Frontal cortex (tissue), 4 donors: ENCODE results near the gene CHCHD1. TPM values are rescaled to one million over a fixed set of nuclear protein-coding genes. Genes with fewer than 3 reads are reported as not detected.
"Not testable (repeated sequence)": the region's sequence is repeated elsewhere in the genome, so short reads cannot be mapped to it uniquely, and the experiment has no call there.

ENCODE experiments used
- DNase-seq, 2 donors: peaks; one replicate each; pipeline ENCODE4 v3.0.0; 2012; ENCODE audit warnings: low spot score in 2 of 2
- FAIRE-seq: peaks from 2 replicates; lab custom pipeline; 2012; peaks lifted over from hg19 to GRCh38; lab: Jason Lieb, UNC
- total RNA-seq: library from RNA; depleted of rRNA; stranded (reverse); fragments of >200 nt; gene quantifications from one replicate; pipeline ENCODE4 v1.2.3, GENCODE V29; 2014
- donor health status: control.
- donor health status: control.
- donor health status: control.

The CHCHD1 gene
- total RNA-seq, 1 donor from 2014 or later = 16.7 TPM

DNA sequence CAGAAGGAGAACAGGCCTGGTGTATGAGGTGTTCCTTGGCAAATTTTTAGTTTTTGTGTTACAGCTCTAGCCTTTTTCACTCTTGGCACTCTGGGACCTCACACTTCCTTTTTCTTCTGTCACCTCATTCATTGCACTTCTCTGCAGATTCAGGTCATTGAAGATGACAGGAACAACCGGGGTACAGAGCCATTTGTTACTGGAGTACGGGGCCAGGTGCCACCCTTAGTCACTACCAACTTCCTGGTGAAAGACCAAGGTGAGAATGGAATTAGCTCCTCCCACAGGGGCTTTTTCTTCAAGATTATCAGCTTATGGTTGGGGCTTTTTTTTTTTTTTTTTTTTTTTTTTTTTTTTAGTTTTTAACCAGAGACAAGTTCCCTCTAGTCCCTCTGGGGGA lies 18.5 kb upstream of the CHCHD1 start:
- no peak for DNase-seq
- FAIRE-seq = no peak

DNA sequence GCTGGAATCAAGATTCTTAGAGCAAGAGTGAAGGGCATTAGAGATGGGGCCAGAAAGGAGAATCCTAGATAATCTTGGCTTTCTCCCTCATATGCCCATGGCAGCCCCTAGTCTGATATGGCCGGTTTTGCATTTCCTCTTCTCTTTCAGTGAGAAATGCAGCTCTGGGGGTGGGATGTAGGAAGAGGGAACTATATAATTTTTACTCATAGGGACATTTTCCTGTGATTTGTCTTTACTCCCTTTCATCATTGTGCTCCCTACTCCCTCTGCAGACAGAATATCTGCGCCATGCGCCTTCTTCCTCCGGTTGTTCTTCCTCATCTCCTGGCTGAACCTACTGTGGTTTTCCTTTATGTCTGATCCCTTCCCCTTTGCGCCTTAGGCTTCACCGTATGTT lies 16.8 kb upstream of the CHCHD1 start:
- DNase-seq (no peak), FAIRE-seq (no peak)

DNA sequence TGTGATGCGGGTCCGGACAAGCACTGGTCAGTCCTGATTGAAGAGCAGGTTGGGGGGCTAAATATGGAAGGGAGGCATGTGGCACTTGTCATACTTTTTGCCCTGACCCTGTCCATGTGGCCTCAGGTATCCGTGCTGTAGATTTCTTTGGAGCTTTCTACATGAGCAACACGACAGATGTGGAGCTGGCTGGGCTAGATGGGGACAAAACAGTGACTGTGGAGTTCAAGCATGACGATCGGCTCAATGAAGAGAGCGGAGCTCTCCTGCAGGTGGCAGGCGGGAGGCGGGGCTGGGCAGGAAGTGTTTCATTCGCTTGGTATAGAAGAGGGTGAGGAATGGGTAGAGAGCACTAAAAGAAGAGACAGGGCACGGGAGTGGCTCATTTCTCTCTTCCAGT lies 13.0 kb upstream of the CHCHD1 start:
- no peak for DNase-seq
- FAIRE-seq = no peak

DNA sequence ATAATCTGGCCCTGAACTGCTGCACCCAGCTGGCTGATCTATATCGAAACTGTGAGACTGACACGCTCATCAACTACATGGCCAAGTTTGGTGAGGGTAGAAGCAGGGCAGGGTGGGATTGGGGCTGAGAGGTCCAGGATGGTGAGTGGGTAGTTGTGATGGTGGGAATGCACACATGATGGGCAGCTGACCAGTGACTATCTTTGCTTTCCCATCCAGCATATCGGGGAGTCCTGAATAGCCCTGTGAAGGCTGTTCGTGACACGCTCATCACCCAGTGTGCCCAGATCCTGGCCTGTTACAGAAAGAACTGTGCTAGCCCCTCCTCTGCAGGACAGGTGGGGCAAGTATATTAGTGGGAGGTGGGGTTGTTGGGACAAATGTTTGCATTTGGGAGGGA lies 12.5 kb upstream of the CHCHD1 start:
- no peak for DNase-seq
- FAIRE-seq = no peak

DNA sequence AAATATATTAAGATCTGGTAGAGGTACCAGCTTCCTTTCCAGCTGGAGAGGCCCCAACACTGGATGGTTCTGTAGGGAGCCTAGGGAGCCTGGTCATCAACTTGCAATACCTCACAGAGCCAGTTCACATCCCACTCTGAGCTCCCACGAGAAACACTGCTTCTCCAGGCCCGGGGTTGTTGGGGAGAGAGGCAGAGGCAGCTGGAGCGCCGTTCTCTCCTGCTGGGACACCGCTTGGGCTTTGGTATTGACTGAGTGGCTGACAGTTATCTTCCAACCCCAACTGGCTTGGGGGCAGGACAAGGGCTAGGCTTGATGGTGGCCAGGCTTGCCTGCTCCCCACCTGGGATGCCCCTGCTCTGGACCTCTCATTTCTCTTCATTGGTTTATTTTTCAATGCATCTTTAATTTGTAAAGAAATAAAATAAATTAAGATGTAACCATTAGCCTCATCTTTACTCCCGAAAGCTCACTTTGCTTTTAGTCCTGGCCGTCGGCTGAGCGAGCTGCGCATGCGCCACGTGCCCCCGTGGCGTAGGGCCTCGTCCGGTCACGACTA lies 10.0 kb upstream of the CHCHD1 start:
- DNase-seq = peak in 1 of 2 donors; percentile 27
- FAIRE-seq = no peak

DNA sequence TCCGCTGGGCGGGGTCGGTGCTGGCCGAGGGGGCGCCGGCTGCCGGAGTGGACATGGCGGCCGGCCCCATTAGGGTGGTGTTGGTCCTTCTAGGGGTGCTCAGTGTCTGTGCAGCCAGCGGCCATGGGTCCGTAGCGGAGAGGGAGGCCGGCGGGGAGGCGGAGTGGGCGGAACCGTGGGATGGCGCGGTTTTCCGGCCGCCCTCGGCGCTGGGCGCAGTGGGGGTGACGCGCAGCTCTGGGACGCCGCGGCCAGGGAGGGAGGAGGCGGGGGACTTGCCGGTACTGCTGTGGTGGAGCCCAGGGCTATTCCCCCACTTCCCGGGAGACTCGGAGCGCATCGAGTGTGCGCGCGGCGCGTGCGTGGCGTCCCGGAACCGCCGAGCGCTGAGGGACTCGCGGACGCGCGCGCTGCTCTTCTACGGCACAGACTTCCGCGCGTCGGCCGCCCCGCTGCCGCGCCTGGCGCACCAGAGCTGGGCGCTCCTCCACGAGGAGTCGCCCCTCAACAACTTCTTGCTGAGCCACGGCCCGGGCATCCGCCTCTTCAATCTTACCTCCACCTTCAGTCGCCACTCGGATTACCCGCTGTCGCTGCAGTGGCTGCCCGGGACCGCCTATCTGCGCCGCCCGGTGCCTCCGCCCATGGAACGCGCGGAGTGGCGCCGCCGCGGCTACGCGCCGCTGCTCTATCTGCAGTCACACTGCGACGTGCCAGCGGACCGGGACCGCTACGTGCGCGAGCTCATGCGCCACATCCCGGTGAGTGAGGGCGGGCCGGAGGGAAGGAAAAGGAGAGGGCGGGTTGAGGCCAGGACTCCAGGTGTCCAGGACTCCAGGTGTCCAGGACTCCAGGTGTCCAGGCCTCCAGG lies 9.3 kb upstream of the CHCHD1 start:
- DNase-seq (peak; percentile 85 to 86), FAIRE-seq (no peak)

DNA sequence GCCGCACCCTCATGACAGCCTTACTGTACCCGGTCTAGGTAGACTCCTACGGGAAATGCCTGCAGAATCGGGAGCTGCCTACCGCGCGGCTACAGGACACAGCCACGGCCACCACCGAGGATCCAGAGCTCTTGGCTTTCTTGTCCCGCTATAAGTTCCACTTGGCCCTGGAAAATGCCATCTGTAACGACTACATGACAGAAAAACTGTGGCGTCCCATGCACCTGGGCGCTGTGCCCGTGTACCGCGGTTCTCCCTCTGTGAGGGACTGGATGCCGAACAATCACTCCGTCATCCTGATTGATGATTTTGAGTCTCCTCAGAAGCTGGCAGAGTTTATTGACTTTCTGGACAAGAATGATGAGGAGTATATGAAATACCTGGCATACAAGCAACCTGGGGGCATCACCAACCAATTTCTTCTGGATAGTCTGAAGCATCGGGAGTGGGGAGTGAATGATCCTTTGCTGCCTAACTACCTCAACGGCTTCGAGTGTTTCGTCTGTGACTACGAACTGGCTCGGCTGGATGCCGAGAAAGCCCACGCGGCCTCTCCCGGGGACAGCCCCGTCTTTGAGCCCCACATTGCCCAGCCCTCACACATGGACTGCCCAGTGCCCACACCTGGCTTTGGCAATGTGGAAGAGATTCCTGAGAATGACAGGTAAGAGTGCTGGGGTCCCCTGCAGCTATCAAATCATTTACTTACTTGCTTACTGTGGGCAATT lies 8.5 kb upstream of the CHCHD1 start:
- FAIRE-seq (no peak), DNase-seq (no peak)

DNA sequence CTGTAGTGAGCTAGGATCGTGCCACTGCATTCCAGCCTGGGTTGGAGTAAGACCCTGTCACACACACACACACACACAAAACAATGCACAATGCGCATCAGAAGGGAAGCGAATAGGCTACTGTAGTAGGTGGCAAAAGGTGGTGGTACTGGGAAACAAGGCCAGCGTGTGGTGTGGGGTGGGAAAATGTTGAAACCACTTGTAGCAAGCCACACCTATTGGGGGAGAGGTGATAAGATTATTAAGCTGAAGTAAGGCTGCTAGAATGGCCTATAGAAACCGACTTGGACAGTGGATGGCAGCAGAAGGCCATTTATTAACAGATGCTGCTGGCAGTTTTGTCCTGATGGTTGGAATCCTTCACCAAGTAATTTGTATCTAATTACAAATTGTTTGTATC lies 7.2 kb upstream of the CHCHD1 start:
- DNase-seq (peak in 1 of 2 donors; percentile 31), FAIRE-seq (no peak)

DNA sequence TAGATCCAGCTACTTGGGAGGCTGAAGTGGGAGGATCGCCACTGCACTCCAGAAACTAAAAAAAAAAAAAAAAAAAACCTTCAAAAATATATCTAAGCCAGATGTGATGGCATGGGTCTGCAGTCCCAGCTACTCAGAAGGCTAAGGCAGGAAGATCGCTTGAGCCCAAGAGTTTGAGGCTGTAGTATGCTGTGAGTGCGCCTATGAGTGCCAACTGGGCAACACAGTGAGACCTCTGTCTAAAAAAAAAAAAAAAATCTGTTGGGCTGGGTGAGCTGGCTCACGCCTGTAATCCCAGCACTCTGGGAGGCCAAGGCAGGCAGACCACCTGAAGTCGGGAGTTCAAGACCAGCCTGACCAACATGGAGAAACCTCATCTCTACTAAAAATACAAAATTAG lies 2.8 kb upstream of the CHCHD1 start:
- FAIRE-seq (no peak), DNase-seq (no peak)

DNA sequence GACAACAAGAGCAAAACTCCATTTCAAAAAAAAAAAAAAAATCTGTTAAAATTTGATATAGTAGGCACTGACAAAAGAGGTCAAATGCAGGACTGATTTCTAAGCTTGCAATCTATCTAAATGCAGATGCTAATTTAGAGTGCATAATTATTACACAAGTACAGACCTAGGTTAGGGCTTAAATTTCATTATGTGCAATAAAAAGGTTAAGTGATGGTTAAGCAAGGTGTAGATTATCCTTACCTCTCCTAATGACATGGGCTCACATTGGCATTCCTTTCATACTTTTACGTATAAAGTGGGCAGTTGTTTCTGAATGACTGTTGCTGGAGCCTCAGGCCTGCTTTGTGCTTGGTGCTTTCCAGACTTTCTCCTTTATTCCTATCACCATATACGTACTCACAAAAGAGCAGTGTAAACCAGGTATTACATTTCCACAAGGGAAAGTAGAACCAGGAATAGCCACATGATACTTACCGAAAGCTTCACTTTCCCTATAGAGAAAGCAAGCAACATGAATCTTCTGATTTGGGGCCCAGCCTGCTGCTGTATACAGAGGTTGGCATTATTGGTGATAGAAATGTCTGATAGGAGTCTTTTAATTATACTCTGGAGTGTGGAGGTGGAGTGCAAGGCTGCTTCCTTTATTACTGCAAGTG lies 2.2 kb upstream of the CHCHD1 start:
- DNase-seq = no peak
- no peak for FAIRE-seq

DNA sequence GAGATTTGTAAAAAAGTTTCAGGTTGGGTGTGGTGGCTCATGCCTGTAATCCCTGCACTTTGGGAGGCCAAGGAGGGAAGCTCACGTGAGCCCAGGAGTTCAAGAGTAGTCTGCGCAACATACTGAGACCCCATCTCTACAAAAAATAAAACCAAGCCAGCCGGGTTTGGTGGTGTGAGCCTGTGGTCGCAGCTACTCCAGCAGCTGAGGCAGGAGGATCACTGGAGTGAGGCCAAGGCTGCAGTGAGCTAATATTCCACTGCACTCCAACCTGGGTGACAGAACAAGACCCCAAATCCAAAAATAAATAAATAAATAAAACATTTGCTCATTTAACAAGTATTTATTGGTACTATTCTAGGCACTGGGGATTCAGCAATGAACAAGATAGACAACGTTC lies 1.5 kb upstream of the CHCHD1 start:
- FAIRE-seq (no peak), DNase-seq (no peak)

DNA sequence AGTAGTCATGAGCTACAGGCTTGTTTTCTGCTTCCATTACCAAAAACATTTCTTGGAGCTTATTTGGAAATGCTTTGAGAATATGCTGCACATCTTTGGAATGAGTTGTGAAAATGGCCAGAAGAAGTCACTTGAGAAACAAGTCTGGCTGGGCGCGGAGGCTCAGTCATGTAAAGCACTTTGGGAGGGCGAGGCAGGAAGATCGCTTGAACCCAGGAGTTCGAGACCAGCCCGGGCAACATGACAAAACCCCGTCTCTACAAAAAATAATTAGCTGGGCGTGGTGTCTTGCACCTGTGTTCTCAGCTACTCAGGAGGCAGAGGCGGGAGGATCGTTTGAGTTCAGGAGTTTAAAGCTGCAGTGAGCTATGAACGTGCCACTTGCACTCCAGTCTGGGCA lies 882 bp upstream of the CHCHD1 start:
- FAIRE-seq (no peak), DNase-seq (no peak)

DNA sequence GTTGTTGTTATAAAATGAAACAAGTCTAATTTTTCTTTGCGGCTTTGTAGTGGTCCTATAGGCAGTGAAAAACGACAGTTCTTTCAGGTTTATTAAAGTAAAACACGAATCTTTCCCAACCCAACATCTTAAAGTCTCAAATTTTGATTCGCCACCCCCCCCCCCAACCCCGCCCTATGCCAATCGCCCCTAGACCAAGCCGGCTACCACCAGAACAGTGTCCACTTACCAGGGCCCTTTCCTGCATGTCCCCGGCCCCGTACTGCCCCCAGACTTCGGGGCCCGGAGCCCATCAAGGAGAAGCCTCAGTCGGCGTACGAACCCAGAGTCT lies 335 bp upstream of the CHCHD1 start:
- FAIRE-seq (no peak), DNase-seq (no peak)

DNA sequence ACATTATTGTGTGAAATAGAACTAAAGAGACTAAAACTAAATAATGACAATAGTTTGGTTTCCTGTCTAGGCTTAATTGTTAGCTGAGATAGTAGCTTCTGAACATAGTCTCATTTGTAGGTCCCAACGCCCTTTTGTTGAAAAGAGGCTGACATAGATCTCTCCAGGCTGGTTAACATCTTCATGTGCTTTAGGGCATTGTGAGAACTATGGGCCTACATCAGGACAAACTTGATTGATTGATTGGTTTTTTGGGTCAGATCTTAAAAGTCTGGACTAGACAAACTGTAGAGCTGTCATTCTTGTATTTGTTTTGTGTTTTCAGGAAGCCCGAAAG lies 869 bp downstream of the CHCHD1 start:
- no peak for FAIRE-seq

DNA sequence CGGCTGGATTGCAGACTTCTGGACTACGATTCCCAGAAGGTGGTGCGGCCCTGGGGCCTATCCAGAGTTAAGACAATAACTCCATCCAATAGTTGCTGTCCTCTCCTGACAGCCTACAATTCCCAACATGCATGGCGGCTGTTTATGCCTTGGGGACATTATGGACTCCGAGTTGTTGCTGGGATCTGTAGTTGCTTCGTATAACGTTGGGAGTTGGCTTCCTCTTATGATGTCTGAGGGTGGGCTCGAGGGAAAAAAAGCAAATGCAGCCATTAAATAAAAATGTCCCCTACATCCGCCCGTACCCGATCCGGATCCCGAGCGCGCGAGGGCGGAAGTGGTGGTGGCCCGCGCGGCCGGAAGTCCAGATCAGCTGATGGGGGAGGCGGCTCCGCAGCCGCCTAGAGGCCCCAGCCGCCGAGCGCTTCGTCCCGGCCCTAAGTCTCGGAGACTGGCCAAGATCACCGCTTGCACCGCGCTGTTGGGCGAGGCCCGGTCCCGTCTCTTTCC lies 3.4 kb downstream of the CHCHD1 start, which contains the start of gene ZSWIM8:
ZSWIM8 (plus strand) TSS at position 396 of the 510 bp plus-strand sequence. CDS start 273 bp downstream, outside the sequence.
- no peak for FAIRE-seq

More for the DNA sequence above, 869 bp downstream of the CHCHD1 start:
- peak in 1 of 2 donors; percentile 8 for DNase-seq

DNA sequence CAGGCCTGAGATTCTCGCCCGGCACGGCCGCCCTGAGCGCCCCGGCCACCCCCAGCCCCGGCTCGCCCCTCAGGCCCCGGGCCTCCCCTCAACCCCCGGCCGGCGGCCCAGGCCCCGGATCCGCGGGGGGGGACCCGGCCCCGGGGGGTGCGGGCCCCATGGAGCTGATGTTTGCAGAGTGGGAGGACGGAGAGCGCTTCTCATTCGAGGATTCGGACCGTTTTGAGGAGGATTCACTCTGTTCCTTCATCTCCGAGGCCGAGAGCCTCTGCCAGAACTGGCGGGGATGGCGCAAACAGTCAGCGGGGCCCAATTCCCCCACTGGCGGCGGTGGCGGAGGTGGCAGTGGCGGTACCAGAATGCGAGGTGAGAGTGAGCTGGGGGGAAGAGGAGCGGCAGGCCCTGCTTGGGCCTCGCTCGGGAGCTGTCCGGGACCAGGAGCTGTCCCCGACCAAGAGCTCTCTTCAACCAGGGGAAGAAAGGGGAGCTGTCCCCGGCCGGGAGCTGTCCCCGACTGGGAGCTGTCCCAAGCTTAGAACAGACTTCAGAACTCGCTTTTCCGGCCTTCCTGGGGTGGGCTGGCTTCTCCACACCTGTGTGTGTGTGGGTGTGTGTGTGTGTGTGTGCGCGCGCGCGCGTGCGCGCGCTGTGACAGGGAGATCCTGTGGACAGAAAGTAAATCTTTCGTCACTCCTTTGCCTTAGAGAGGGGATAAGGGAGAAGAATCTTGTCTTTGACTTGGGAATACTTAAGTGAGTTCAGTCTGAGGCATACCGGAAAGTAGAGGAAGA lies 4.1 kb downstream of the CHCHD1 start:
- DNase-seq (no peak), FAIRE-seq (no peak)

More for the DNA sequence above, 3.4 kb downstream of the CHCHD1 start, which contains the start of gene ZSWIM8:
- peak; percentile 95 to 96 for DNase-seq

DNA sequence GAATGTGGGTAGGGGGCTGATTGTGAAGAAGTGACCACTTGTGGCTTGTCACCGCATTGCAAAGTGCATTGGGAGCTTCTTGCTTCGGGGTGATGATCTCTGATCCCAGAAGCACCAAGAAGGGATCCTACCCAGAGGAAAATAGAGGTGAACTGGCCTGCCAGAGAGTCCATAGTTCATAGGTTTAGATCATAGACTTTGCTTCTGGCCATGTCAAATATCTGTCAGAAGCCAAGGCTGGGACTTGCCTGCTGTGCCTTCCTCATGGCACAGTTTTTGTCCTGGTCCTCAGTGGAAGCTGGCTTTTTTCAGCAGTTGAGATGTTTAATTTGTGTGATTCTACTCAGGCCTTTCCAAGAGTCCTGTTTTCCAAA lies 4.7 kb downstream of the CHCHD1 start:
- DNase-seq (no peak), FAIRE-seq (no peak)

DNA sequence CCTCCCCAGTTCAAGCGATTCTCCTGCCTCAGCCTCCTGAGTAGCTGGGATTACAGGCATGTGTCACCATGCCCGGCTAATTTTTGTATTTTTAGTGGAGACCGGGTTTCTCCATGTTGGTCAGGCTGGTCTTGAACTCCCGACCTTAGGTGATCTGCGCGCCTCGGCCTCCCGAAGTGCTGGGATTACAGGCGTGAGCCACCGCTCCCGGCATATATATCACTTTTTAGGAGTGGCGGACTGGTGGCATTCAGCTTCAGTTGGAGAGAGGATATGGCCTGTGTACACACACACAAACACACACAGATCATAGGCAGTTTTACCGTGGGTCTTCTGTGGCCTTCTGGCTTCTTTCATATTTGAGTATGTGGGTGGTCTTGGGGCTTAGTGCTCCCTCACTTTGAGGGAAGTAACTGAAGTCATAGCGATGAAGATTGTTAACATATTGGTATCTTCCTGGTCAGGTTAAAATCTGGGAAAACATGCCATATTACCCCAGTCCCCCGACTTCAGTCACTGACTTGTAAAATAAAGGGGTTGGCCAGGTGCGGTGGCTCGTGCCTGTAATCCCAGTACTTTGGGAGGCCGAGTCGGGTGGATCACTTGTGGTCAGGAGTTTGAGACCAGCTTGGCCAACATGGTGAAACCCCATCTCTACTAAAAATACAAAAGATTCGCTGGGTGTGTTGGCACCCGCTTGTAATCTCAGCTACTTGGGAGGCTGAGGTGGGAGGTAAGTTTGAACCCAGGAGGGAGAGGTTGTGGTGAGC lies 5.4 kb downstream of the CHCHD1 start:
- not testable (repeated sequence) for FAIRE-seq

More for the DNA sequence above, 5.4 kb downstream of the CHCHD1 start:
- DNase-seq = not testable (repeated sequence)
